Hematopoietic multipotent progenitor cell treated with erythropoietin and hydrocortisone succinate and interleukin-3 and kit ligand, for 4 days (in vitro differentiated cells): Measurements from ENCODE around the gene PILRB.
"Not testable (repeated sequence)": the region's sequence is repeated elsewhere in the genome, so short reads cannot be mapped to it uniquely, and the experiment has no call there.

ENCODE experiments used
- DNase-seq: peaks from one replicate; pipeline ENCODE4 v3.0.0-alpha.2; 2015

The PILRB gene

GRCh38 chr7:100380196-100380595 lies 22.3 kb downstream of the PILRB start:
- DNase-seq, result no peak

GRCh38 chr7:100381531-100382233 lies 23.8 kb downstream of the PILRB start:
- not testable (repeated sequence) for DNase-seq

- not testable (repeated sequence) for DNase-seq
Measured at GRCh38 chr7:100382234-100382853, 24.4 kb downstream of the PILRB start.

GRCh38 chr7:100384628-100385294 lies 26.8 kb downstream of the PILRB start:
- no peak for DNase-seq

GRCh38 chr7:100386940-100387339 lies 29.0 kb downstream of the PILRB start:
- DNase-seq, result no peak

- DNase-seq, result no peak
Measured at GRCh38 chr7:100387695-100388094, 29.8 kb downstream of the PILRB start.

GRCh38 chr7:100389437-100390088 lies 31.6 kb downstream of the PILRB start:
- DNase-seq, result no peak

- no peak for DNase-seq
Measured at GRCh38 chr7:100390286-100391009, 32.5 kb downstream of the PILRB start.

GRCh38 chr7:100393233-100393905 lies 35.5 kb downstream of the PILRB start:
- DNase-seq, result no peak

- DNase-seq, result no peak
Measured at GRCh38 chr7:100394077-100394476, 36.2 kb downstream of the PILRB start.

- peak; percentile 46 for DNase-seq
Measured at GRCh38 chr7:100396421-100396982, 38.6 kb downstream of the PILRB start.

GRCh38 chr7:100397315-100398081 lies 39.6 kb downstream of the PILRB start:
- no peak for DNase-seq

GRCh38 chr7:100398239-100398638 lies 40.3 kb downstream of the PILRB start:
- no peak for DNase-seq

GRCh38 chr7:100400041-100400440 lies 42.1 kb downstream of the PILRB start:
- no peak for DNase-seq

- DNase-seq, result peak; percentile 62
Measured at GRCh38 chr7:100400656-100401055, 42.7 kb downstream of the PILRB start.

GRCh38 chr7:100401811-100402210 lies 43.9 kb downstream of the PILRB start:
- DNase-seq, result no peak

GRCh38 chr7:100402241-100402640 lies 44.3 kb downstream of the PILRB start:
- no peak for DNase-seq

GRCh38 chr7:100406767-100407166 lies 48.9 kb downstream of the PILRB start:
- no peak for DNase-seq

- peak; percentile 87 for DNase-seq
Measured at GRCh38 chr7:100407285-100408180, 49.6 kb downstream of the PILRB start.

- DNase-seq, result no peak
Measured at GRCh38 chr7:100411101-100411500, 53.2 kb downstream of the PILRB start.
